Measurements from ENCODE around the gene CD36.
A peak's percentile ranks its signal among the peaks of the same experiment; 100 is the strongest.
"Not testable (repeated sequence)": the region's sequence is repeated elsewhere in the genome, so short reads cannot be mapped to it uniquely, and the experiment has no call there.

Gene CD36

GRCh38 chr7:80653244-80653643 lies 14.8 kb downstream of the CD36 start:
- no peak for DNase-seq (ENCODE audit: low spot score)

DNA sequence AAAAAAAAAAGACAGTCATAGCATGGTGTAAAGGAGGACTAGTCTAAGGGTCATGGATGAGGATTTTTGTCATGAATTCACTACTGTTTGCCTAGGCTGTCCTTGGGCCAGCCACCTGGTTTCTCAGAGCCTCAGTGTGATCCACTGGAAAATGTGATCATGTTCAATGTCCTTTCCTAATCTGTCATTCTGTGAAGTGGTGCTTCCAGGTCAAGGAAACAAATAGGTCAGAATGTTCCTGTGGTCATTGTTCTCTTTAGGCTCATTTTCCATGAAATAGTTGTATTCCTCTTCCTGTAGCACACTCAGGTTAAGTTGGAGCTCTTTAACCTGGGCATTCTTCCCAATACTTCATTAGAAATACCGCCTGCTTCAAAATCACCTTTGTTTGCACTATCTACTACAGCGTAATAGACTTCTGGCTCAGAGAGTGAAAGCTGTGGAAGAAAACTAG lies 16.5 kb downstream of the CD36 start:
- no peak for DNase-seq (ENCODE audit: low spot score)

- DNase-seq (ENCODE audit: low spot score), result no peak
Measured at GRCh38 chr7:80656029-80656428, 17.6 kb downstream of the CD36 start.

- DNase-seq (ENCODE audit: low spot score), result peak; percentile 5
Measured at GRCh38 chr7:80659120-80660055, 20.9 kb downstream of the CD36 start.

- no peak for DNase-seq (ENCODE audit: low spot score)
Measured at GRCh38 chr7:80660939-80661338, 22.5 kb downstream of the CD36 start.

GRCh38 chr7:80661729-80662128 lies 23.3 kb downstream of the CD36 start:
- no peak for DNase-seq (ENCODE audit: low spot score)

DNA sequence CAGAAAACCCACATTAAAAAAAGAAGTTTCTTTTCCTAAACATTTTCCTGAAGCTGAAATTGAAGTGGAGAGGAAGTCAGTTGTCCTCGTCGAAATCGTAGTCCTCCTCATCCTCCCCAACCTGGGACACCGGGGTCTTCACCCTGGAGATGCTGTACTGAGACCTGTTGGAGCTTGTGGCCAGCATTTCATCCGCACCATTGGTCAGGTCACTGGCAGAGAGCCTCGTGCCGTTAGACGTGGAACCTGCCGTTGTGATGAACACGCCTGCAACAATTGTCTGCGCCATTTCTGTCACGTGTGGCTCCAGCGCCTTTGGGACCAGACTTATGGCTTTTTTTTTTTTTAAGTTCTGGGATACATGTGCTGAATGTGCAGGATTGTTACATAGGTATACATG lies 23.8 kb downstream of the CD36 start:
- no peak for DNase-seq (ENCODE audit: low spot score)

GRCh38 chr7:80665526-80665925 lies 27.1 kb downstream of the CD36 start:
- no peak for DNase-seq (ENCODE audit: low spot score)

GRCh38 chr7:80666376-80666775 lies 27.9 kb downstream of the CD36 start:
- no peak for DNase-seq (ENCODE audit: low spot score)

DNA sequence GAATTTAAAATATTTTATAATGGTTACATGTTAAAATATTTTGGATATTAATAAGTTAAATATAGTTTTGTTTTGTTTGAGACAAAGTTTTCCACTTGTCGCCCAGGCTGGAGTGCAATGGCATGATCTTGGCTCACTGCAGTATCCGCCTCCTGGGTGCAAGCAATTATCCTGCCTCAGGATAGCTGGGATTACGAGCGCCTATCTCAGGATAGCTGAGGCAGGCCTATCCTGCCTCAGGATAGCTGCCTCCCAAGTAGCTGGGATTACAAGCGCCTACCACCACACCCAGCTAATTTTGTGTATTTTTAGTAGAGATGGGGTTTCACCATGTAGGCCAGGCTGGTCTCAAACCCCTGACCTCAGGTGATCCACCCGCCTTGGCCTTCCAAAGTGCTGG lies 30.9 kb downstream of the CD36 start:
- not testable (repeated sequence) for DNase-seq (ENCODE audit: low spot score)

DNA sequence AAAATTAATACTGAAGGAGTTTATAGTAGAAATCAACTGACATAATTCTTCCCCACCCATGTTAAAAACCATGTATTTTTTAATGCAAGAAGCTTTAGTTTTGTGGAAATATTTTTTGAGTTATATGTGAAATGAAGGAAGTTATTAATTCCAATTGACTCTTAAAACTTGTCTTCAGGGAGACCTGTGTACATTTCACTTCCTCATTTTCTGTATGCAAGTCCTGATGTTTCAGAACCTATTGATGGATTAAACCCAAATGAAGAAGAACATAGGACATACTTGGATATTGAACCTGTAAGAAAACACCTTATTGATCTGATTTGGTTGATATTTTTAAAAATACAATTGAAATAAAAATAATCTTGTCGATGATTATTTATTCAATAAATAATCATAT lies 33.3 kb downstream of the CD36 start:
- DNase-seq (ENCODE audit: low spot score), result no peak

DNA sequence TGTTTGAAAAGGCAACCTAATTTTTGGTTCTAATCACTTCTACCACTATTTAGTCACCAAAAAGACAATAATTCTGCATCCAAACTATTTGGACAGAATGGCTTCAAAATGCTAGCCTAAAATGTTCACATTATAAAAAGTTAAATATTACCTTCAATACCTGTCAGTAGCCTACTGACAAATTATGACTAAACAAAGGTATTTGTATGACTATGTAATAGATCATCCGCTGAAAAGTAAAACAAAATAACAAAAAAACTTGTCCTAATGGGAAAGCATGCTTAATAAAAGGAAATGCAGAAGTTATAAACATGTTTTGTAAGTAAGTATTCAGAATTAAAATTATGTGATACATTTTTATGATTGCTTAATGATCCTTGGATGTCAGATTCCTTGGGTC lies 36.6 kb downstream of the CD36 start:
- DNase-seq (ENCODE audit: low spot score), result no peak

DNA sequence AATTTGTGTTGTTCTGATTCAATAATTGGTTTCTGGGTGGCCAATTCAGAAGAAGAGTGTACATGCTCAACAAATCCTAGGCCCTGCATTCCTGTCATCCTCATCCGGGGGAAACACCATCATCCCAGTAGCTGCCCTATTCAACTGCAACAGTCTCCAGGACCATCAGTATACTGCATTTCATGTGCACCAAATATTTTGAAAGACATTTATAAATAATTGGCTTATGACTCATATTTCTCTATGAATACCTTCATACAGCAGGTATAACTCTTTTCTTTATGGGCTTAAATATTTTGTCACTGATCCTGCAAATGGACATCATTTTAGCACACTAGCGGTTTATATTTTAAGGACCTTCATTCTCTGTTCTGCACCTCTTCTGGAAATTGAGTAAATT lies 38.0 kb downstream of the CD36 start:
- no peak for DNase-seq (ENCODE audit: low spot score)

GRCh38 chr7:80677629-80678028 lies 39.2 kb downstream of the CD36 start:
- DNase-seq (ENCODE audit: low spot score), result no peak

GRCh38 chr7:80678707-80679106 lies 40.3 kb downstream of the CD36 start:
- no peak for DNase-seq (ENCODE audit: low spot score)

DNA sequence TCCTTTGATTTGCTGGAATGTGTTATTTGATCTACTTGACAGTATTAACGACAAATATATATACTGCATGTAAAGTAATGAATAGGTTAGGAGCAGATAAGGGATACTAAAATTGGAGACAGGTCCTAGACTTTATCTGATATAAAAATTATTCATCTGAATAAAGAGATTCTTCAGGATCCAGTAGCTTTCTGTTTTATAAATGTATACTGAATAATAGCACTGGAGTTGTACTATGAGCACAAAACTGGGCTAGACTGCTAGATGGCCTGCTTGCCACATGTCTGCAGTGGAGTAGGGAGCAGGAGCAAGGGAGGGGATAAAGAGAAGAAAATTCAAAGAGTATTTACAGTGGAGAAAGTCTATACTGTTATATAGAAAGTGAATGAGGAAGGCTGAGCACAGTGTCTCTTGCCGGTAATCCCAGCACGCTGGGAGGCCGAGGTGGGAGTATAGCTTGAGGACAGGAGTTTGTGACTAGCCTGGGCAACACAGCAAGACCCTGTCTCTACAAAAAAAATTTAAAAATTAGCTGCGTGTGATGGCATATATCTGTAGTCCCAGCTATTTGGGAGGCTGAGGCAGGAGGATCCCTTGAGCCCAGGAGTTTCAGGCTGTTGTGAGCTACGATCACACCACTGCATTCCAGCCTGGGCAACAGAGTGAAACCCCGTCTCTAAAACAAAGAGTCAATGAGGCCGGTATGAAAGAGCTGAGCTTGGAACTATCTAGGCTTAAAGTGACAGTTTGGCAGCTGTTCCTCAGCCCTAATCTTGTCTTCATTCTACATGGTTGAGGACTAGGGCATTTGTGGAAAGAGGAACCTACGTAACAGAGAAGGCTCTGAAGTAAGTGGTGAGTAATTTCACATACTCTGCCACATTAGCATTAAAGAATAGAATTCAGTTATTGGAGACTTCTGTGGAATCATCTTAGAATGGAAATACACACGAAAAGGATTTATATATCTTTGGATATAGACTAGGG lies 41.8 kb downstream of the CD36 start:
- no peak for DNase-seq (ENCODE audit: low spot score)

DNA sequence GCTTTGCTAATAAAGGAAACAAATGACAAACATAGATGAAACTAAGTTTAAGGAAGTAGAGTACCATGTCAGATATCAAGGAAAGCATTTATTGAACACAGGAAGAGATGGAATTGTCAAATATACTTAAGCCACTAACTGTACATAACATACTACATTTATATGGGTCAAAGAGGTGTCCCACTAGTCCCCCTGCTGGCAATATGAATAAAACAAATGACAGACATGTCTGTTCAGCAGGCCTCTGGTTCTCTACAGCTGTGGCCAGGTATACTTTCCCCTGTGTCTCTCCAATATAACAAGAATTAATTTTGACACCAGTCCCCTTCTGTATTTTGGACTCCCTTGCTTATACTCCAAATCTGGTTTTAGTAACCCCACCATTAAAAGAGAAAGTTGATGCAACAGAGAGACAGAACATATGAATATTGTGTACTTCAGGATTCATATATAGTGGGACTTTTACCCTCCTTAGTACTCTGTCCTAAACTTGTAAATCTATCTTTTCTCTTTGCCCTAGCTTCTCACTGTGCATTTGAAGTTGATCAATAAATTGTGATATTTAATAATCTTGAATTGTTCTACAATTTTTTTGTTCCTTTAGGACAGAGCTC lies 42.9 kb downstream of the CD36 start:
- DNase-seq (ENCODE audit: low spot score), result peak; percentile 9

DNA sequence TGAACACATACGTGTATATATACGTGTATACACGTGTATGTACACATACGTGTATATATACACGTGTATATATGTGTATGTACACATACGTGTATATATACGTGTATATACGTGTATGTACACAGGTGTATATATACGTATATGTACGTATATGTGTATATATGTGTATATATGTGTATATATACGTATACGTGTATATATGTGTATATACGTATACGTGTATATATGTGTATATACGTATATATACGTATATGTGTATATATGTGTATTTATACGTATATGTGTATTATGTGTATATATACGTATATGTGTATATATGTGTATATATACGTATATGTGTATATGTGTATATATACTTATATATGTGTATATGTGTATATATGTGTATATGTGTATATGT lies 44.3 kb downstream of the CD36 start:
- DNase-seq (ENCODE audit: low spot score), result no peak

DNA sequence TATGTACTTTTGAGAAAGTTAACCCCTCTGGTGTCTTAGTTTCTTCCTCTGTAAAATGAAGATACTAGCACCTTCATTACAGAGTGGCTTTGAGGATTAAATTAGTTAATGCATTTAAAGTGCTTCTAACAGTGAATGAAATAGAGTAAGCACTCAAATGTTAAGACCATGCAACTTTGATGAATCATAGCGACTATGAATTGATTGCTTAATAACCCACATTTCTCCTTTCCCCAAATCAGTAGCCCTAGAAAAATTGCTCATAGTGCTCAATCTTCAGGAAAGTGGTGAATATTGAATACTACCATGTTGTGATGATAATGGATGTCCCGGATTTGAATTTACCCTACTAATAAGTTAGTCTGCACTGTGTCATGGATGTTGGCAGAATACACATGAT lies 48.1 kb downstream of the CD36 start:
- no peak for DNase-seq (ENCODE audit: low spot score)

- no peak for DNase-seq (ENCODE audit: low spot score)
Measured at GRCh38 chr7:80699045-80699638, 60.7 kb downstream of the CD36 start.

DNA sequence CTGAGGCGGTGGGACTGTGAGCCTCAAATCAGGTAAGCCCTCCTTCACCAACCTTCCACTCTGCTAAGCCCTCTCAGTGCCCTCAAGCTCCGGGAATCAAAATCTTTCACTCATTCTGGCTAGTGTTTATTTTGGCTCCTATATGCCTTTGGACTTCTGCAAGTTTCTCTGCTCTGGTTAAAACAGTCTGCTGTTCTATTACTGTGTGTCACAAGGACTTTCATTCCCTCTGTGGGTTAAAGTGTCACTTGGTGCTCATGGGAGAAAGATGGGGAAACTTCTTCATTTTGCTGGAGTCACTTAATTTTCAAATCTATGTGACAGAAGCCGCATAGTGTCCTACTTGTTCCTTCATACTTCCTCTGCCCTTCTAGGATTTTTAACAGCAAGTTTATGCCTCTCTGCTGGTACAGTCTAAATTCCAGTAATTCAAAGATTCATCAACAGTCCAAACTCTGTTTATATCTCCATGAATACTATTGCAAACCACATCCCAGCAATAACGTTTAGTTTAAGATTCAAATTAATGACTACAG lies 61.3 kb downstream of the CD36 start:
- DNase-seq (ENCODE audit: low spot score), result no peak

DNA sequence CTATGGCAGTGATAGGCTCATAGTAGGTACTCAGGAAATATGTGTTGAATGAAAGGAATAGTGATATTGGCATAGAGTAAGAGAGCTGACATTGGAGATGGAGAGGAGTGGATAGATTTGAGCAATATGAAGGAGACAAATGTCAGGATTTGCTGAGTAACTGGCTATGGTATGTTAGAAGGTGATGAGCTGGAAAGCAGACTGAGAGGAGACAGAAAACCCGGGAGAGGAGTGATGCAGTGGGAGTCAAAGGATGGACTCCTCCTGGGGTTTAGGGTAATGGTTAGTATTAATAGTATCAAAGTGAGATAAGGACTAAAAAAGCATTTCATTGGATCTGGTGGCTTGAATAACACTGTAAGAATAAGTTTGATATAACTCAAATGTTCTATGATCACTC lies 64.8 kb downstream of the CD36 start:
- no peak for DNase-seq (ENCODE audit: low spot score)

All from hepatic stellate cell (primary cell).